ENCODE results near the gene NTRK3. TPM values are rescaled to one million over a fixed set of nuclear protein-coding genes. Genes with fewer than 3 reads are reported as not detected.

Gene NTRK3
- polyA plus RNA-seq, 1 donor from 2014 or later: 42.7 TPM

DNA sequence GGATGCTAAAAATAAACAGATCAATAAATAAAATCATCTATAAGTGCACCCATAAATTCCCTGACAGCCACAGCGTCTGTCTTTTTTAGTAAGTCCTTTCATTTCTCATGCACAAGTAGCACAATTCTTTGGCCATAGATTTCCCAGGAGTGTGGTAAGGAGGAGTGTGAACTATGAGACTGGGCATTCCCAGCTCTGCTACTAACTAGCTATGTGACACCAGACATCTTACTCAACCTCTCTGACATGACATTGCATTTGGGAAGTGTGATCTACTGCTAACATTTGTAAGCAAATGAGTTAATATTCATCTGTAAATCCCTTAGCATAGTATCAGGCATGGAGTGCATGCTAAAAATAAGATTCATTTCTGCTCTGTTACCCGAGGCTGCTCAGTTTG, 301.7 kb downstream of the NTRK3 start:
- Histone ChIP-seq H3K9me2 (ENCODE audit: insufficient read depth, low read length) (no peaks in the 10 kb centered on the region), H3F3A (ENCODE audit: insufficient read depth, low read length, poor library complexity, severe bottlenecking) (no peaks in the 10 kb centered on the region), H2AFZ (ENCODE audit: low read depth, low read length) (no peak overlapping the region), H3K4me3 (ENCODE audit: low read length) (no peak overlapping the region), H3K9ac (ENCODE audit: low read length) (no peak overlapping the region), H3K79me2 (replicated peaks; ENCODE audit: insufficient read depth, low read length) (no peaks in the 10 kb centered on the region), H3K9me3 (ENCODE audit: low read length) (no peaks in the 10 kb centered on the region), H3K36me3 (ENCODE audit: insufficient read depth, low read length) (no peaks in the 10 kb centered on the region), H3K27ac (ENCODE audit: low read length) (no peak overlapping the region), H3K4me2 (ENCODE audit: low read length) (no peak overlapping the region), H3K27me3 (ENCODE audit: insufficient read depth, low read depth, low read length) (no peaks in the 10 kb centered on the region), H4K20me1 (ENCODE audit: insufficient read depth) (no peaks in the 10 kb centered on the region)
- TF ChIP-seq EP300 (conservative IDR thresholded peaks at IDR 0.05; ENCODE audit: poor library complexity, severe bottlenecking) (no peak), POLR2AphosphoS5 (IDR thresholded peaks at IDR 0.05) (no peak), SMC3 (conservative IDR thresholded peaks at IDR 0.05; ENCODE audit: poor library complexity) (no peak), TAF1 (IDR thresholded peaks at IDR 0.05; ENCODE audit: low read depth) (no peak), MXI1 (conservative IDR thresholded peaks at IDR 0.05; ENCODE audit: poor library complexity, severe bottlenecking) (no peak), EZH2 (IDR thresholded peaks at IDR 0.05; ENCODE audit: borderline replicate concordance, insufficient read depth, low read length, poor library complexity, severe bottlenecking) (no peak), REST (IDR thresholded peaks at IDR 0.05; ENCODE audit: borderline replicate concordance) (no peak), RAD21 (conservative IDR thresholded peaks at IDR 0.05) (no peak)
- TF ChIP-seq, protein P1, sequence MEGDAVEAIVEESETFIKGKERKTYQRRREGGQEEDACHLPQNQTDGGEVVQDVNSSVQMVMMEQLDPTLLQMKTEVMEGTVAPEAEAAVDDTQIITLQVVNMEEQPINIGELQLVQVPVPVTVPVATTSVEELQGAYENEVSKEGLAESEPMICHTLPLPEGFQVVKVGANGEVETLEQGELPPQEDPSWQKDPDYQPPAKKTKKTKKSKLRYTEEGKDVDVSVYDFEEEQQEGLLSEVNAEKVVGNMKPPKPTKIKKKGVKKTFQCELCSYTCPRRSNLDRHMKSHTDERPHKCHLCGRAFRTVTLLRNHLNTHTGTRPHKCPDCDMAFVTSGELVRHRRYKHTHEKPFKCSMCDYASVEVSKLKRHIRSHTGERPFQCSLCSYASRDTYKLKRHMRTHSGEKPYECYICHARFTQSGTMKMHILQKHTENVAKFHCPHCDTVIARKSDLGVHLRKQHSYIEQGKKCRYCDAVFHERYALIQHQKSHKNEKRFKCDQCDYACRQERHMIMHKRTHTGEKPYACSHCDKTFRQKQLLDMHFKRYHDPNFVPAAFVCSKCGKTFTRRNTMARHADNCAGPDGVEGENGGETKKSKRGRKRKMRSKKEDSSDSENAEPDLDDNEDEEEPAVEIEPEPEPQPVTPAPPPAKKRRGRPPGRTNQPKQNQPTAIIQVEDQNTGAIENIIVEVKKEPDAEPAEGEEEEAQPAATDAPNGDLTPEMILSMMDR (IDR thresholded peaks at IDR 0.05; ENCODE audit: poor library complexity, severe bottlenecking): no peak

- H3K36me3 ChIP-seq (ENCODE audit: insufficient read depth, low read length): no peaks in the 10 kb centered on the region
- TF ChIP-seq, protein P1 (IDR thresholded peaks at IDR 0.05; ENCODE audit: poor library complexity, severe bottlenecking): no peak
- no peak for TF ChIP-seq MXI1 (conservative IDR thresholded peaks at IDR 0.05; ENCODE audit: poor library complexity, severe bottlenecking)
- TF ChIP-seq EP300 (conservative IDR thresholded peaks at IDR 0.05; ENCODE audit: poor library complexity, severe bottlenecking): no peak
- TF ChIP-seq REST (IDR thresholded peaks at IDR 0.05; ENCODE audit: borderline replicate concordance): no peak
- TF ChIP-seq POLR2AphosphoS5 (IDR thresholded peaks at IDR 0.05): no peak
- TF ChIP-seq EZH2 (IDR thresholded peaks at IDR 0.05; ENCODE audit: borderline replicate concordance, insufficient read depth, low read length, poor library complexity, severe bottlenecking): no peak
- no peak for TF ChIP-seq SMC3 (conservative IDR thresholded peaks at IDR 0.05; ENCODE audit: poor library complexity)
- TF ChIP-seq RAD21 (conservative IDR thresholded peaks at IDR 0.05): no peak
- TF ChIP-seq TAF1 (IDR thresholded peaks at IDR 0.05; ENCODE audit: low read depth): no peak
- no peak overlapping the region for H3K4me3 ChIP-seq (ENCODE audit: low read length)
These were observed 303.7 kb downstream of the NTRK3 start for GRCh38 chr15:87952736-87953287.

More at GRCh38 chr15:87952736-87953287, 303.7 kb downstream of the NTRK3 start:
- Histone ChIP-seq H3K4me2 (ENCODE audit: low read length) (no peak overlapping the region), H3K27me3 (ENCODE audit: insufficient read depth, low read depth, low read length) (no peaks in the 10 kb centered on the region), H3K9me2 (ENCODE audit: insufficient read depth, low read length) (no peaks in the 10 kb centered on the region), H3K9me3 (ENCODE audit: low read length) (no peaks in the 10 kb centered on the region), H3F3A (ENCODE audit: insufficient read depth, low read length, poor library complexity, severe bottlenecking) (no peaks in the 10 kb centered on the region), H2AFZ (ENCODE audit: low read depth, low read length) (no peak overlapping the region), H3K79me2 (replicated peaks; ENCODE audit: insufficient read depth, low read length) (no peaks in the 10 kb centered on the region), H4K20me1 (ENCODE audit: insufficient read depth) (no peaks in the 10 kb centered on the region), H3K27ac (ENCODE audit: low read length) (no peak overlapping the region), H3K9ac (ENCODE audit: low read length) (no peak overlapping the region)

Data from neural cell (in vitro differentiated cells).